HG02852 (cell line): ENCODE results near the gene SUPT20H.

Experiments used
- ATAC-seq: cut with Tn5 transposase; IDR thresholded peaks from one replicate; pipeline ENCODE4 v1.9.1; 2021; ENCODE audit warnings: mild to moderate bottlenecking, moderate library complexity; ENCODE audit not compliant: unreplicated experiment

Gene SUPT20H

GRCh38 chr13:37058910-37059847, at the start of gene SUPT20H:
TSS of gene SUPT20H (minus strand) at chr13:37059688. CDS start at chr13:37051490, 8,198 bp downstream.
- ATAC-seq = peak; percentile 97

- no peak for ATAC-seq
Observed at GRCh38 chr13:37109051-37109678, 49.7 kb upstream of the SUPT20H start.

GRCh38 chr13:37107868-37108267, 48.4 kb upstream of the SUPT20H start:
- ATAC-seq = no peak

- ATAC-seq = no peak
Observed at GRCh38 chr13:37107456-37107855, 48.0 kb upstream of the SUPT20H start.

GRCh38 chr13:37106642-37107041, 47.2 kb upstream of the SUPT20H start:
- ATAC-seq = no peak

- ATAC-seq = no peak
Observed at GRCh38 chr13:37105251-37105714, 45.8 kb upstream of the SUPT20H start, which contains the start of gene CSNK1A1L. TSS of gene CSNK1A1L (minus strand) at chr13:37105664. CDS start at chr13:37105256, 408 bp downstream.

- ATAC-seq = no peak
Observed at GRCh38 chr13:37102896-37103295, 43.4 kb upstream of the SUPT20H start.

- ATAC-seq = no peak
Observed at GRCh38 chr13:37101201-37101600, 41.7 kb upstream of the SUPT20H start.

GRCh38 chr13:37100731-37101130, 41.2 kb upstream of the SUPT20H start:
- ATAC-seq = no peak

- no peak for ATAC-seq
Observed at GRCh38 chr13:37097076-37097475, 37.6 kb upstream of the SUPT20H start.

GRCh38 chr13:37094840-37095239, 35.4 kb upstream of the SUPT20H start:
- no peak for ATAC-seq

GRCh38 chr13:37094099-37094498, 34.6 kb upstream of the SUPT20H start:
- ATAC-seq = no peak

- no peak for ATAC-seq
Observed at GRCh38 chr13:37091835-37092234, 32.3 kb upstream of the SUPT20H start.

- ATAC-seq = no peak
Observed at GRCh38 chr13:37090912-37091311, 31.4 kb upstream of the SUPT20H start.

- ATAC-seq = no peak
Observed at GRCh38 chr13:37089495-37089894, 30.0 kb upstream of the SUPT20H start.

- no peak for ATAC-seq
Observed at GRCh38 chr13:37087486-37087885, 28.0 kb upstream of the SUPT20H start.

GRCh38 chr13:37085606-37086005, 26.1 kb upstream of the SUPT20H start:
- no peak for ATAC-seq

- no peak for ATAC-seq
Observed at GRCh38 chr13:37076818-37077217, 17.3 kb upstream of the SUPT20H start.

- no peak for ATAC-seq
Observed at GRCh38 chr13:37075164-37075563, 15.7 kb upstream of the SUPT20H start.

- no peak for ATAC-seq
Observed at GRCh38 chr13:37074703-37075102, 15.2 kb upstream of the SUPT20H start.

GRCh38 chr13:37072024-37072423, 12.5 kb upstream of the SUPT20H start:
- ATAC-seq = no peak

GRCh38 chr13:37070956-37071355, 11.5 kb upstream of the SUPT20H start:
- no peak for ATAC-seq
